ENCODE data around the gene CENPH.

DNA sequence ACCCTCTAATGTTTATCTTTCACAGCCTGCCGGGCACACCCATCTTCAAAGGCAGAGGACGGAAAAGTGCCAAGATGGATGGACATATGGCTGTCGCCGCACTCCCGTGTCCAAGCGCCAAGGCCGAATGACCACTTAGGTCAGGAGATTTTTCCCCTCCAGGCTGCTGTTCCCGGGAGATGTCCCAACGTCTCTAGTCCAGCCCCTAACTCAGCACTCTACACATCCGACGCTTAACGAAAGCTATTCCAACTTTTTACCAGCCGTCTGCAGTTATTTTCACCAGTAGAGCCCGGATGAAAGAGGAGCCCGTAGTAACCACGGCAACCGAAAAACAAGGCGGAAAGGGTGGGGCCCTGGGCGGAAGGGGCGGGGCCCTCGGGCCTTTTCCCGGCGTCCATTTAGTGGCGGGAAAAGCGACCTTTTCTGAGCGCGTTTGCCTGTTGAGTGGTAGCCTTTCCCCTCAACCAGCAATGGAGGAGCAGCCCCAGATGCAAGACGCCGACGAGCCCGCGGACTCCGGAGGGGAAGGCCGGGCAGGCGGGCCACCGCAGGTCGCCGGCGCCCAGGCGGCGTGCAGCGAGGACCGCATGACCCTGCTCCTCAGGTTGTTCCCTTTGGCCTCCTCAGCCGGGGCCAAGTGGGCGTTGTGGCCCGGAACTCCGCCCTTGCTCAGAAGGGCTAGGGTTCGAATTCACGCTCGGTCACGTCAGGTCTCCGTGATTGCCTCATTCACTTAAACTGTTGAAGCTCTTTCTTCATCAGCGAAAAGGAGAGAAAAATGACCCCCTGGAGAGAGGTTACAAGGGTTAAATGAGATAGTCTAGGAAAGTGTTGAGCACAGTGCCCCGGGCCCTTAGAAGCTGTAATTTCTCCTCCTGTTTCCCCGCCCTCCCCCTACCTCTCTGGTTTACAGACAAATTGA lies at the start of gene CENPH:
- TF ChIP-seq RAD21 (IDR thresholded peaks at IDR 0.05; ENCODE audit: low read depth) (no peak), TAF1 (IDR thresholded peaks at IDR 0.05; ENCODE audit: low read depth) (peak; percentile 83), CEBPB (IDR thresholded peaks at IDR 0.05) (peak; percentile 54), CREB1 (IDR thresholded peaks at IDR 0.05; ENCODE audit: low read depth) (no peak), YY1 (IDR thresholded peaks at IDR 0.05; ENCODE audit: low read depth) (peak; percentile 58; the same call in 1 of the 2 replicates), REST (IDR thresholded peaks at IDR 0.05; ENCODE audit: low read depth) (no peak), ZBTB7A (IDR thresholded peaks at IDR 0.05; ENCODE audit: low read depth) (no peak)
- TF ChIP-seq, protein P1, sequence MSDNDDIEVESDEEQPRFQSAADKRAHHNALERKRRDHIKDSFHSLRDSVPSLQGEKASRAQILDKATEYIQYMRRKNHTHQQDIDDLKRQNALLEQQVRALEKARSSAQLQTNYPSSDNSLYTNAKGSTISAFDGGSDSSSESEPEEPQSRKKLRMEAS (IDR thresholded peaks at IDR 0.05) = peak; percentile 87
